H1 (cell line): Measurements from ENCODE around the gene WDFY4. TPM values are rescaled to one million over a fixed set of nuclear protein-coding genes. Genes with fewer than 3 reads are reported as not detected.

ENCODE experiments used
- CTBP2 ChIP-seq: IDR thresholded peaks from 2 replicates; pipeline ENCODE4 v1.7.0; 2011; ENCODE audit warnings: borderline replicate concordance, mild to moderate bottlenecking, moderate library complexity, mixed read lengths, low read length; ENCODE audit not compliant: insufficient read depth, insufficient read length
- NRF1 ChIP-seq: IDR thresholded peaks from 2 replicates; pipeline ENCODE4 v1.6.1; 2011; ENCODE audit warnings: mild to moderate bottlenecking, low read depth, low read length, improper control_type of control experiment
- POLR2A ChIP-seq, 2 experiments: IDR thresholded peaks; 1 replicate in 1 of 2; 2 replicates in 1 of 2; pipeline ENCODE4 v1.6.1; 2011; ENCODE audit warnings: low read depth in 2 of 2, low read length in 2 of 2, mild to moderate bottlenecking in 2 of 2; ENCODE audit errors: control extremely low read depth in 1 of 2
- POU5F1 ChIP-seq: IDR thresholded peaks from 2 replicates; pipeline ENCODE4 v1.6.1; 2011; ENCODE audit warnings: low read depth, mild to moderate bottlenecking, low read length, moderate library complexity
- TAF7 ChIP-seq: optimal IDR thresholded peaks from 2 replicates; pipeline ENCODE3; 2011; ENCODE audit warnings: low read depth, mild to moderate bottlenecking, inconsistent platforms, low read length, moderate library complexity, borderline replicate concordance
- TCF12 ChIP-seq: IDR thresholded peaks from 2 replicates; pipeline ENCODE4 v1.6.1; 2011; ENCODE audit warnings: low read depth, mild to moderate bottlenecking, low read length
- polyA plus RNA-seq, 7 experiments: library from polyadenylated mRNA; depleted of rRNA in 3 of 7; stranded (reverse) in 5 of 7; unstranded in 2 of 7; fragments of >200 nt in 5 of 7; fragments of 200-250 nt in 2 of 7; gene quantifications; 1 replicate in 5 of 7; 2 replicates in 1 of 7; 4 replicates in 1 of 7; pipeline versions ENCODE4 v1.2.1 to v1.2.3, GENCODE V29; 2011 to 2013; ENCODE audit warnings: missing spikeins in 2 of 7, mixed read lengths in 2 of 7
- total RNA-seq: library from RNA; stranded (reverse); fragmentation: NEBNext Ultra II Directional; extraction: Animal tissue kit (Norgen Biotek cat#: 25700); gene quantifications from 2 replicates; pipeline ENCODE4 v1.2.1, GENCODE V29; 2021
- TF ChIP-seq, protein P1 (sequence below): fragments of 300-600 bp; sonication (generic); IDR thresholded peaks from 2 replicates; pipeline ENCODE4 v1.7.1; 2012; ENCODE audit warnings: low read length, moderate library complexity, mild to moderate bottlenecking, inconsistent platforms; ENCODE audit not compliant: insufficient replicate concordance
- TF ChIP-seq, protein P2 (sequence below): IDR thresholded peaks from 2 replicates; pipeline ENCODE4 v1.6.1; 2012; ENCODE audit warnings: low read length, inconsistent platforms

Gene WDFY4
- total and polyA plus RNA-seq, 2 of the 8 experiments (the other 6 are each of a cell fraction or from before 2014, with no cell fraction given): not detected

DNA sequence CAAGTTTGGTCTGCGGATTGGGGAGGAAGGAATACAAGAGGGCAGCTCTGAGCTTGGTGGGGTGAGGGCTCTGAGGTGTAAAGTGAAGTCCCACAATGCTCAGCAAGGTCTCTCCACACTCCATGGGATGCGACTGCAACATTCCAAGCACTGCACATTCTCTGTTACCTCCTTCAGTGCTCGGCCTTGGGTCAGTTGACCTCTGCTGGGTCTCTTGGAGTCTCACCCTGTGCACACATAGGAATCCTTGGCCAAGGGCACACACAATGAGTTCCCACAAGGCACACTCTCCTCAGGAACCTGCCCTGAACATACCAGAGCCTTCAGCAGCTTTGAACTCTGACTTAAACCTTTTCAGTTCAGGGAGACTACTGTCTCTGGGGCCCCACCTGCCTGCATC lies 2.4 kb upstream of the WDFY4 start (continued):
- TF ChIP-seq, protein P1, sequence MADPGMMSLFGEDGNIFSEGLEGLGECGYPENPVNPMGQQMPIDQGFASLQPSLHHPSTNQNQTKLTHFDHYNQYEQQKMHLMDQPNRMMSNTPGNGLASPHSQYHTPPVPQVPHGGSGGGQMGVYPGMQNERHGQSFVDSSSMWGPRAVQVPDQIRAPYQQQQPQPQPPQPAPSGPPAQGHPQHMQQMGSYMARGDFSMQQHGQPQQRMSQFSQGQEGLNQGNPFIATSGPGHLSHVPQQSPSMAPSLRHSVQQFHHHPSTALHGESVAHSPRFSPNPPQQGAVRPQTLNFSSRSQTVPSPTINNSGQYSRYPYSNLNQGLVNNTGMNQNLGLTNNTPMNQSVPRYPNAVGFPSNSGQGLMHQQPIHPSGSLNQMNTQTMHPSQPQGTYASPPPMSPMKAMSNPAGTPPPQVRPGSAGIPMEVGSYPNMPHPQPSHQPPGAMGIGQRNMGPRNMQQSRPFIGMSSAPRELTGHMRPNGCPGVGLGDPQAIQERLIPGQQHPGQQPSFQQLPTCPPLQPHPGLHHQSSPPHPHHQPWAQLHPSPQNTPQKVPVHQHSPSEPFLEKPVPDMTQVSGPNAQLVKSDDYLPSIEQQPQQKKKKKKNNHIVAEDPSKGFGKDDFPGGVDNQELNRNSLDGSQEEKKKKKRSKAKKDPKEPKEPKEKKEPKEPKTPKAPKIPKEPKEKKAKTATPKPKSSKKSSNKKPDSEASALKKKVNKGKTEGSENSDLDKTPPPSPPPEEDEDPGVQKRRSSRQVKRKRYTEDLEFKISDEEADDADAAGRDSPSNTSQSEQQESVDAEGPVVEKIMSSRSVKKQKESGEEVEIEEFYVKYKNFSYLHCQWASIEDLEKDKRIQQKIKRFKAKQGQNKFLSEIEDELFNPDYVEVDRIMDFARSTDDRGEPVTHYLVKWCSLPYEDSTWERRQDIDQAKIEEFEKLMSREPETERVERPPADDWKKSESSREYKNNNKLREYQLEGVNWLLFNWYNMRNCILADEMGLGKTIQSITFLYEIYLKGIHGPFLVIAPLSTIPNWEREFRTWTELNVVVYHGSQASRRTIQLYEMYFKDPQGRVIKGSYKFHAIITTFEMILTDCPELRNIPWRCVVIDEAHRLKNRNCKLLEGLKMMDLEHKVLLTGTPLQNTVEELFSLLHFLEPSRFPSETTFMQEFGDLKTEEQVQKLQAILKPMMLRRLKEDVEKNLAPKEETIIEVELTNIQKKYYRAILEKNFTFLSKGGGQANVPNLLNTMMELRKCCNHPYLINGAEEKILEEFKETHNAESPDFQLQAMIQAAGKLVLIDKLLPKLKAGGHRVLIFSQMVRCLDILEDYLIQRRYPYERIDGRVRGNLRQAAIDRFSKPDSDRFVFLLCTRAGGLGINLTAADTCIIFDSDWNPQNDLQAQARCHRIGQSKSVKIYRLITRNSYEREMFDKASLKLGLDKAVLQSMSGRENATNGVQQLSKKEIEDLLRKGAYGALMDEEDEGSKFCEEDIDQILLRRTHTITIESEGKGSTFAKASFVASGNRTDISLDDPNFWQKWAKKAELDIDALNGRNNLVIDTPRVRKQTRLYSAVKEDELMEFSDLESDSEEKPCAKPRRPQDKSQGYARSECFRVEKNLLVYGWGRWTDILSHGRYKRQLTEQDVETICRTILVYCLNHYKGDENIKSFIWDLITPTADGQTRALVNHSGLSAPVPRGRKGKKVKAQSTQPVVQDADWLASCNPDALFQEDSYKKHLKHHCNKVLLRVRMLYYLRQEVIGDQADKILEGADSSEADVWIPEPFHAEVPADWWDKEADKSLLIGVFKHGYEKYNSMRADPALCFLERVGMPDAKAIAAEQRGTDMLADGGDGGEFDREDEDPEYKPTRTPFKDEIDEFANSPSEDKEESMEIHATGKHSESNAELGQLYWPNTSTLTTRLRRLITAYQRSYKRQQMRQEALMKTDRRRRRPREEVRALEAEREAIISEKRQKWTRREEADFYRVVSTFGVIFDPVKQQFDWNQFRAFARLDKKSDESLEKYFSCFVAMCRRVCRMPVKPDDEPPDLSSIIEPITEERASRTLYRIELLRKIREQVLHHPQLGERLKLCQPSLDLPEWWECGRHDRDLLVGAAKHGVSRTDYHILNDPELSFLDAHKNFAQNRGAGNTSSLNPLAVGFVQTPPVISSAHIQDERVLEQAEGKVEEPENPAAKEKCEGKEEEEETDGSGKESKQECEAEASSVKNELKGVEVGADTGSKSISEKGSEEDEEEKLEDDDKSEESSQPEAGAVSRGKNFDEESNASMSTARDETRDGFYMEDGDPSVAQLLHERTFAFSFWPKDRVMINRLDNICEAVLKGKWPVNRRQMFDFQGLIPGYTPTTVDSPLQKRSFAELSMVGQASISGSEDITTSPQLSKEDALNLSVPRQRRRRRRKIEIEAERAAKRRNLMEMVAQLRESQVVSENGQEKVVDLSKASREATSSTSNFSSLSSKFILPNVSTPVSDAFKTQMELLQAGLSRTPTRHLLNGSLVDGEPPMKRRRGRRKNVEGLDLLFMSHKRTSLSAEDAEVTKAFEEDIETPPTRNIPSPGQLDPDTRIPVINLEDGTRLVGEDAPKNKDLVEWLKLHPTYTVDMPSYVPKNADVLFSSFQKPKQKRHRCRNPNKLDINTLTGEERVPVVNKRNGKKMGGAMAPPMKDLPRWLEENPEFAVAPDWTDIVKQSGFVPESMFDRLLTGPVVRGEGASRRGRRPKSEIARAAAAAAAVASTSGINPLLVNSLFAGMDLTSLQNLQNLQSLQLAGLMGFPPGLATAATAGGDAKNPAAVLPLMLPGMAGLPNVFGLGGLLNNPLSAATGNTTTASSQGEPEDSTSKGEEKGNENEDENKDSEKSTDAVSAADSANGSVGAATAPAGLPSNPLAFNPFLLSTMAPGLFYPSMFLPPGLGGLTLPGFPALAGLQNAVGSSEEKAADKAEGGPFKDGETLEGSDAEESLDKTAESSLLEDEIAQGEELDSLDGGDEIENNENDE: no peak
- TF ChIP-seq TCF12 (no peak), POLR2A (IDR thresholded peaks at IDR 0.05; ENCODE audit: control extremely low read depth in 1 of 2, low read depth in 2 of 2, low read length in 2 of 2) (no peak), TAF7 (no peak), NRF1 (no peak), POU5F1 (no peak), CTBP2 (no peak)
- TF ChIP-seq, protein P2, sequence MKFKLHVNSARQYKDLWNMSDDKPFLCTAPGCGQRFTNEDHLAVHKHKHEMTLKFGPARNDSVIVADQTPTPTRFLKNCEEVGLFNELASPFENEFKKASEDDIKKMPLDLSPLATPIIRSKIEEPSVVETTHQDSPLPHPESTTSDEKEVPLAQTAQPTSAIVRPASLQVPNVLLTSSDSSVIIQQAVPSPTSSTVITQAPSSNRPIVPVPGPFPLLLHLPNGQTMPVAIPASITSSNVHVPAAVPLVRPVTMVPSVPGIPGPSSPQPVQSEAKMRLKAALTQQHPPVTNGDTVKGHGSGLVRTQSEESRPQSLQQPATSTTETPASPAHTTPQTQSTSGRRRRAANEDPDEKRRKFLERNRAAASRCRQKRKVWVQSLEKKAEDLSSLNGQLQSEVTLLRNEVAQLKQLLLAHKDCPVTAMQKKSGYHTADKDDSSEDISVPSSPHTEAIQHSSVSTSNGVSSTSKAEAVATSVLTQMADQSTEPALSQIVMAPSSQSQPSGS: no peak
